HepG2 (cell line): ENCODE results near the gene P3H3. TPM values are rescaled to one million over a fixed set of nuclear protein-coding genes. Genes with fewer than 3 reads are reported as not detected.

Experiments
- CAMTA2 ChIP-seq: sonication (generic); formaldehyde crosslinking; IDR thresholded peaks from 2 replicates; pipeline ENCODE4 v1.4.0; 2020; ENCODE audit warnings: mild to moderate bottlenecking, missing genetic modification reagents, borderline replicate concordance
- FOXA1 ChIP-seq, 2 experiments: fragments of 450-650 bp in 1 of 2; sonication (generic) in 1 of 2; formaldehyde crosslinking in 1 of 2; IDR thresholded peaks; 2 replicates each; pipeline versions ENCODE4 v1.4.0 to v1.6.1; 2016 to 2020; ENCODE audit warnings: missing genetic modification reagents in 1 of 2
- GPN1 ChIP-seq: sonication (generic); formaldehyde crosslinking; IDR thresholded peaks from 2 replicates; pipeline ENCODE4 v1.5.1; 2020; ENCODE audit warnings: missing genetic modification reagents, borderline replicate concordance
- MIXL1 ChIP-seq: IDR thresholded peaks from 2 replicates; pipeline ENCODE4 v1.6.1; 2016
- PRPF4 ChIP-seq: fragments of 200-400 bp; formaldehyde crosslinking; IDR thresholded peaks from 2 replicates; pipeline ENCODE4 v1.6.1; 2016; ENCODE audit warnings: low read length, low read depth; ENCODE audit not compliant: poor library complexity, severe bottlenecking
- SP1 ChIP-seq, 2 experiments: fragments of 450-650 bp in 1 of 2; sonication (generic) in 1 of 2; formaldehyde crosslinking in 1 of 2; IDR thresholded peaks; 2 replicates each; pipeline versions ENCODE4 v1.4.0 to v1.6.1; 2016 to 2020; ENCODE audit warnings: missing genetic modification reagents in 1 of 2
- TBX3 ChIP-seq: fragments of 450-650 bp; IDR thresholded peaks from 2 replicates; pipeline ENCODE4 v1.6.1; 2017; ENCODE audit warnings: antibody characterized with exemption, mild to moderate bottlenecking, inconsistent platforms, borderline replicate concordance
- ZFP36 ChIP-seq: fragments of 150-350 bp; IDR thresholded peaks from 2 replicates; pipeline ENCODE4 v1.6.1; 2018; ENCODE audit warnings: borderline replicate concordance, low read length, low read depth; ENCODE audit not compliant: partially characterized antibody
- ZNF225 ChIP-seq: sonication (generic); formaldehyde crosslinking; IDR thresholded peaks from 2 replicates; pipeline ENCODE4 v1.4.0; 2020; ENCODE audit warnings: mild to moderate bottlenecking, missing genetic modification reagents
- ZNF468 ChIP-seq: sonication (generic); formaldehyde crosslinking; IDR thresholded peaks from 2 replicates; pipeline ENCODE4 v1.8.0; 2022; ENCODE audit warnings: mild to moderate bottlenecking, moderate library complexity, missing genetic modification reagents
- ZNF577 ChIP-seq: sonication (generic); formaldehyde crosslinking; IDR thresholded peaks from 2 replicates; pipeline ENCODE4 v1.4.0; 2020; ENCODE audit warnings: mild to moderate bottlenecking, low read depth, missing genetic modification reagents, borderline replicate concordance
- ZNF629 ChIP-seq: sonication (generic); formaldehyde crosslinking; conservative IDR thresholded peaks from 2 replicates; pipeline ENCODE4 v1.5.0; 2020; ENCODE audit warnings: missing genetic modification reagents
- polyA plus RNA-seq, 8 experiments: library from polyadenylated mRNA; depleted of rRNA in 3 of 8; stranded (reverse) in 7 of 8; unstranded in 1 of 8; fragments of >200 nt; fragmentation: Illumina TruSeq in 4 of 8; extraction: Trizol in 4 of 8; gene quantifications; 2 replicates each; pipeline versions ENCODE4 v1.2.1 to v1.2.3, GENCODE V29; 2011 to 2016; ENCODE audit warnings: low read depth in 4 of 8, missing spikeins in 1 of 8, mixed read lengths in 1 of 8; ENCODE audit not compliant: insufficient read depth in 1 of 8
- total RNA-seq, 5 experiments: library from RNA; depleted of rRNA; stranded (reverse); fragments of >200 nt; fragmentation: Illumina TruSeq; extraction: Trizol; gene quantifications; 2 replicates each; pipeline ENCODE4 v1.2.3, GENCODE V29; 2016; ENCODE audit warnings: low read depth in 1 of 5
- TF ChIP-seq, protein P1 (sequence below): sonication (generic); formaldehyde crosslinking; conservative IDR thresholded peaks from 2 replicates; pipeline ENCODE4 v1.8.0; 2022; ENCODE audit warnings: mild to moderate bottlenecking, moderate library complexity, missing genetic modification reagents
- TF ChIP-seq, protein P2 (sequence below): sonication (generic); formaldehyde crosslinking; conservative IDR thresholded peaks from 2 replicates; pipeline ENCODE4 v1.4.0; 2020; ENCODE audit warnings: missing genetic modification reagents
- TF ChIP-seq, protein P3 (sequence below): sonication (generic); formaldehyde crosslinking; IDR thresholded peaks from 2 replicates; pipeline ENCODE4 v1.8.0; 2022; ENCODE audit warnings: mild to moderate bottlenecking, missing genetic modification reagents, moderate library complexity
- TF ChIP-seq, protein P4 (sequence below): sonication (generic); formaldehyde crosslinking; IDR thresholded peaks from 2 replicates; pipeline ENCODE4 v1.4.0; 2020; ENCODE audit warnings: mild to moderate bottlenecking, missing genetic modification reagents

Gene P3H3
- total and polyA plus RNA-seq, 2 of the 13 experiments (the other 11 are each of a cell fraction or from before 2014, with no cell fraction given) = 20.1 to 20.5 TPM

DNA sequence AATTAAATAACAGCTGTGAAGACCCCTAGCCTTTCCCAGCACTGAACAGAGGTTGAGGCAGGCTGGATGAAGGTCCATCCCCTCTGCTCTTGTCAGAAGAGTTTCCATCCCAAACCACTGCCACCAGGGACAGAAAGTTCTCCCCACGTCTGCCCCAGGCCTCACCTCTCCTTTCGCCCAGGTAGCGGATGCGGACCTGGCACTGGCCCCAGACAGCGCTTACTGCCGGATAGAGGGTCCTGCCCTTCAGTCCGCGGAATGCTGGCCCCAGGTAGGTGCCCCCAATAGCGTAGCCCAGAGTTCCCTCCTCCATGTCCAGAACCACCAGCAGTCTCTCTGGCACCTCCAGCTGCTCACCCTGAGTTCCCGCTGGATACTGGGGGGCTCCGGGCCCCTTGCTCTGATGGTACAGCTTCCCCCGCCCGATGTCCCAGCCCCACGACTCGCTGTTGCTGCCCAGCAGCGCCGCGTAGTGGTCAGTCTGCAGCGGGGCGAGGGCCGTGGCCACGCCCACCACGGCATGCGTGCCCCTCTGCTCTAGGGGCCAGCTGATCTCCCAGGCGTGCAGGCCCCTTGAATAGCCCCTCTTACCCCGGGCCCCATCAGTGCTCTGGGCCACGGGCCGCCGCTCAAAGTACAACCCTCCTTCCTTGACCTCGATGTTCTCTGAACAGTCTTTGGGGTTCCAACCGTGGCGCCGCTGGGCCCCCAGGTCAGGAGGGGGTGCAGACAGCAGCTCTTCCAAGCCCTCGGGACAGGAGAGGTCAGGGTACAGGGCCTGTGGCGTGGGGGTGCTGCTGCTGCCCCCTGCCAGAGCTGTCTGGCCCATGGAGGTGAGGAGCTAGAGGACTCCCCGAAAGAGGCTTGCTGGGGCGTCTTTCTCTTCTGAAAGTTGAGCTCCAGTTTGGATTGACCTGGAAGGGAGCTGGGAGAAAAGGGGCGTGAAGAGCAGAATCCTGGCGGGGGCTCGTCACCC is 44.2 kb downstream of the P3H3 start (continued):
- TF ChIP-seq, protein P1, sequence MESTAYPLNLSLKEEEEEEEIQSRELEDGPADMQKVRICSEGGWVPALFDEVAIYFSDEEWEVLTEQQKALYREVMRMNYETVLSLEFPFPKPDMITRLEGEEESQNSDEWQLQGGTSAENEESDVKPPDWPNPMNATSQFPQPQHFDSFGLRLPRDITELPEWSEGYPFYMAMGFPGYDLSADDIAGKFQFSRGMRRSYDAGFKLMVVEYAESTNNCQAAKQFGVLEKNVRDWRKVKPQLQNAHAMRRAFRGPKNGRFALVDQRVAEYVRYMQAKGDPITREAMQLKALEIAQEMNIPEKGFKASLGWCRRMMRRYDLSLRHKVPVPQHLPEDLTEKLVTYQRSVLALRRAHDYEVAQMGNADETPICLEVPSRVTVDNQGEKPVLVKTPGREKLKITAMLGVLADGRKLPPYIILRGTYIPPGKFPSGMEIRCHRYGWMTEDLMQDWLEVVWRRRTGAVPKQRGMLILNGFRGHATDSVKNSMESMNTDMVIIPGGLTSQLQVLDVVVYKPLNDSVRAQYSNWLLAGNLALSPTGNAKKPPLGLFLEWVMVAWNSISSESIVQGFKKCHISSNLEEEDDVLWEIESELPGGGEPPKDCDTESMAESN (CRISPR knock-in tag) = 0 out of 2 replicates have a peak, but pooled peaks have one; percentile 16
- TF ChIP-seq ZNF225 = 0 out of 2 replicates have a peak, but pooled peaks have one; percentile 31
- no peak for TF ChIP-seq ZFP36
- TF ChIP-seq SP1 (IDR thresholded peaks at IDR 0.05) = no peak
- TF ChIP-seq SP1 (CRISPR knock-in tag; IDR thresholded peaks at IDR 0.05) = peak; percentile 99
- TF ChIP-seq, protein P2, sequence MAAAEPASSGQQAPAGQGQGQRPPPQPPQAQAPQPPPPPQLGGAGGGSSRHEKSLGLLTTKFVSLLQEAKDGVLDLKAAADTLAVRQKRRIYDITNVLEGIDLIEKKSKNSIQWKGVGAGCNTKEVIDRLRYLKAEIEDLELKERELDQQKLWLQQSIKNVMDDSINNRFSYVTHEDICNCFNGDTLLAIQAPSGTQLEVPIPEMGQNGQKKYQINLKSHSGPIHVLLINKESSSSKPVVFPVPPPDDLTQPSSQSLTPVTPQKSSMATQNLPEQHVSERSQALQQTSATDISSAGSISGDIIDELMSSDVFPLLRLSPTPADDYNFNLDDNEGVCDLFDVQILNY (CRISPR knock-in tag) = peak; percentile 36; the same call in 1 of the 2 replicates
- 0 out of 2 replicates have a peak, but pooled peaks have one; percentile 41 for TF ChIP-seq ZNF577 (CRISPR knock-in tag)
- TF ChIP-seq, protein P3, sequence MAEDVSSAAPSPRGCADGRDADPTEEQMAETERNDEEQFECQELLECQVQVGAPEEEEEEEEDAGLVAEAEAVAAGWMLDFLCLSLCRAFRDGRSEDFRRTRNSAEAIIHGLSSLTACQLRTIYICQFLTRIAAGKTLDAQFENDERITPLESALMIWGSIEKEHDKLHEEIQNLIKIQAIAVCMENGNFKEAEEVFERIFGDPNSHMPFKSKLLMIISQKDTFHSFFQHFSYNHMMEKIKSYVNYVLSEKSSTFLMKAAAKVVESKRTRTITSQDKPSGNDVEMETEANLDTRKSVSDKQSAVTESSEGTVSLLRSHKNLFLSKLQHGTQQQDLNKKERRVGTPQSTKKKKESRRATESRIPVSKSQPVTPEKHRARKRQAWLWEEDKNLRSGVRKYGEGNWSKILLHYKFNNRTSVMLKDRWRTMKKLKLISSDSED (CRISPR knock-in tag) = no peak
- no peak for TF ChIP-seq TBX3
- no peak for TF ChIP-seq ZNF468 (CRISPR knock-in tag)
- TF ChIP-seq, protein P4, sequence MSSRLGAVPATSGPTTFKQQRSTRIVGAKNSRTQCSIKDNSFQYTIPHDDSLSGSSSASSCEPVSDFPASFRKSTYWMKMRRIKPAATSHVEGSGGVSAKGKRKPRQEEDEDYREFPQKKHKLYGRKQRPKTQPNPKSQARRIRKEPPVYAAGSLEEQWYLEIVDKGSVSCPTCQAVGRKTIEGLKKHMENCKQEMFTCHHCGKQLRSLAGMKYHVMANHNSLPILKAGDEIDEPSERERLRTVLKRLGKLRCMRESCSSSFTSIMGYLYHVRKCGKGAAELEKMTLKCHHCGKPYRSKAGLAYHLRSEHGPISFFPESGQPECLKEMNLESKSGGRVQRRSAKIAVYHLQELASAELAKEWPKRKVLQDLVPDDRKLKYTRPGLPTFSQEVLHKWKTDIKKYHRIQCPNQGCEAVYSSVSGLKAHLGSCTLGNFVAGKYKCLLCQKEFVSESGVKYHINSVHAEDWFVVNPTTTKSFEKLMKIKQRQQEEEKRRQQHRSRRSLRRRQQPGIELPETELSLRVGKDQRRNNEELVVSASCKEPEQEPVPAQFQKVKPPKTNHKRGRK = no peak
- no peak for TF ChIP-seq GPN1 (CRISPR knock-in tag)
- no peak for TF ChIP-seq PRPF4
- no peak for TF ChIP-seq MIXL1 (CRISPR knock-in tag)
- TF ChIP-seq FOXA1 (IDR thresholded peaks at IDR 0.05) = no peak
- no peak for TF ChIP-seq FOXA1 (CRISPR knock-in tag; IDR thresholded peaks at IDR 0.05)
- TF ChIP-seq CAMTA2 (CRISPR knock-in tag) = no peak
- no peak for TF ChIP-seq ZNF629 (CRISPR knock-in tag)
